Progenitor cell of endocrine pancreas (in vitro differentiated cells): ENCODE data around the gene FKBP2. TPM values are rescaled to one million over a fixed set of nuclear protein-coding genes. Genes with fewer than 3 reads are reported as not detected.

ENCODE experiments used
- DNase-seq: peaks from one replicate; pipeline ENCODE4 v3.0.0; 2021; ENCODE audit warnings: low spot score; ENCODE audit not compliant: unreplicated experiment
- H3K27ac Mint-ChIP-seq: 2 replicates; pipeline ENCODE4 v1.8.0; 2021; ENCODE audit warnings: mild to moderate bottlenecking, moderate library complexity, mixed read lengths
- H3K27me3 Mint-ChIP-seq: 2 replicates; pipeline ENCODE4 v1.8.0; 2021; ENCODE audit warnings: mixed read lengths
- H3K36me3 Mint-ChIP-seq: 2 replicates; pipeline ENCODE4 v1.8.0; 2022; ENCODE audit warnings: mixed read lengths; ENCODE audit not compliant: insufficient read depth
- H3K4me1 Mint-ChIP-seq: 2 replicates; pipeline ENCODE4 v1.8.0; 2021; ENCODE audit warnings: low read depth, mixed read lengths
- H3K4me3 Mint-ChIP-seq: 2 replicates; pipeline ENCODE4 v1.8.0; 2021; ENCODE audit warnings: low read depth, mild to moderate bottlenecking, moderate library complexity, mixed read lengths
- H3K9me3 Mint-ChIP-seq: 2 replicates; pipeline ENCODE4 v1.8.0; 2021; ENCODE audit warnings: low read depth, mixed read lengths
- CTCF ChIP-seq: fragments of 200-600 bp; sonication (generic); IDR thresholded peaks from one replicate; pipeline ENCODE4 v1.5.0; 2021; ENCODE audit warnings: antibody characterized with exemption, mild to moderate bottlenecking; ENCODE audit not compliant: unreplicated experiment
- total RNA-seq: library from RNA; stranded (reverse); gene quantifications from 2 replicates; pipeline ENCODE4 v1.2.1, GENCODE V29; 2021

Gene FKBP2
- total RNA-seq, 1 donor from 2014 or later: 57.7 TPM

GRCh38 chr11:64207256-64208085 is 33.4 kb upstream of the FKBP2 start:
- H3K4me3 Mint-ChIP-seq: no peak overlapping the region
- no peak overlapping the region for H3K27ac Mint-ChIP-seq
- H3K27me3 Mint-ChIP-seq: no peaks in the 10 kb centered on the region
- DNase-seq: no peak
- H3K9me3 Mint-ChIP-seq: no peaks in the 10 kb centered on the region
- peaks cover 13% of the 10 kb centered on the region for H3K36me3 Mint-ChIP-seq
- H3K4me1 Mint-ChIP-seq: no peaks in the 10 kb centered on the region
- TF ChIP-seq CTCF: no peak

DNA sequence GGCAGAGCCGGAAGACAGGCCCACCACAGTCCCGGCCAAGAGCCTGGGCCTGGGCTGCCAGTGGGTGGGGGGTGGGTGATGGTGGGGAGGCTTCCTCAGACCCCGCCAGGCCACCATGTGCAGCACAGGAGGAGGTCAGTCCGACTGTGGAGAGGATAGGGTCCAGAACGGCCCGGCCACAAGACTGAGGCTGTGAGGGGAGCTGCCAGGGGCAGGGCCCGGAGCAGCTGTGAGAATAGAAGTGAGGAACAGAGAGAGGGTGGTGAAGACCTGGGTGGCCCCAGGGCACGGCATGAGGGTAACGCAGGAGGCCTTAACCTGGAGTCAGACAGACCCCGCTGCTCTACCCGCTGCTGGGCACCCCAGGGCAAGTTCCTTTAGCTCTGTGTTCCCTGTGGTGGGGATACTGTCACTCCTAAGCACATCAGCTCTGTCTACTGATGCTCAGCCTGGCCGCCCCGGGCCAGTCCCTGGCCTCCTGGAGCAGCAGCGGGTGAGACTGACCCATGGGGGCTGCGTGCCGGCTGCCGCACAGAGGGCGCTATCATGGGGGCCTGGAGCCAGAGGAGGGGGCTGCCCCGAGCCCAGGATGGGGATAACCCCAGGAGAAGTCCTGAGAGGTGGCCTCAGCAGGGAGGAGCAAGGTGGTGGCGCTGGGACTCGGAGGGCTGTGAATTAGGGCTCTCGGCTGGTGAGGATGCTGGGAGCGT is 32.7 kb upstream of the FKBP2 start:
- TF ChIP-seq CTCF: no peak
- no peaks in the 10 kb centered on the region for H3K4me1 Mint-ChIP-seq
- no peak overlapping the region for H3K4me3 Mint-ChIP-seq
- DNase-seq: no peak
- no peaks in the 10 kb centered on the region for H3K27me3 Mint-ChIP-seq
- H3K27ac Mint-ChIP-seq: no peak overlapping the region
- H3K36me3 Mint-ChIP-seq: peaks cover 11% of the 10 kb centered on the region
- H3K9me3 Mint-ChIP-seq: no peaks in the 10 kb centered on the region

GRCh38 chr11:64208796-64209562 is 31.9 kb upstream of the FKBP2 start:
- no peak overlapping the region for H3K4me3 Mint-ChIP-seq
- H3K4me1 Mint-ChIP-seq: no peaks in the 10 kb centered on the region
- TF ChIP-seq CTCF: no peak
- H3K27me3 Mint-ChIP-seq: no peaks in the 10 kb centered on the region
- no peak overlapping the region for H3K27ac Mint-ChIP-seq
- H3K36me3 Mint-ChIP-seq: peaks cover 6% of the 10 kb centered on the region
- H3K9me3 Mint-ChIP-seq: no peaks in the 10 kb centered on the region
- no peak for DNase-seq

GRCh38 chr11:64209563-64209843 is 31.4 kb upstream of the FKBP2 start:
- H3K9me3 Mint-ChIP-seq: no peaks in the 10 kb centered on the region
- DNase-seq: no peak
- no peaks in the 10 kb centered on the region for H3K27me3 Mint-ChIP-seq
- H3K36me3 Mint-ChIP-seq: peaks cover 2% of the 10 kb centered on the region
- no peak overlapping the region for H3K4me3 Mint-ChIP-seq
- no peak overlapping the region for H3K27ac Mint-ChIP-seq
- no peaks in the 10 kb centered on the region for H3K4me1 Mint-ChIP-seq
- TF ChIP-seq CTCF: no peak

GRCh38 chr11:64210301-64211020 is 30.4 kb upstream of the FKBP2 start:
- peaks cover 4% of the 10 kb centered on the region for H3K36me3 Mint-ChIP-seq
- no peak overlapping the region for H3K4me3 Mint-ChIP-seq
- peak overlapping the region; percentile 82 for H3K27ac Mint-ChIP-seq
- no peaks in the 10 kb centered on the region for H3K27me3 Mint-ChIP-seq
- H3K4me1 Mint-ChIP-seq: no peaks in the 10 kb centered on the region
- no peak for DNase-seq
- TF ChIP-seq CTCF: no peak
- no peaks in the 10 kb centered on the region for H3K9me3 Mint-ChIP-seq
